ENCODE data around the gene COL2A1.

COL2A1 gene

DNA sequence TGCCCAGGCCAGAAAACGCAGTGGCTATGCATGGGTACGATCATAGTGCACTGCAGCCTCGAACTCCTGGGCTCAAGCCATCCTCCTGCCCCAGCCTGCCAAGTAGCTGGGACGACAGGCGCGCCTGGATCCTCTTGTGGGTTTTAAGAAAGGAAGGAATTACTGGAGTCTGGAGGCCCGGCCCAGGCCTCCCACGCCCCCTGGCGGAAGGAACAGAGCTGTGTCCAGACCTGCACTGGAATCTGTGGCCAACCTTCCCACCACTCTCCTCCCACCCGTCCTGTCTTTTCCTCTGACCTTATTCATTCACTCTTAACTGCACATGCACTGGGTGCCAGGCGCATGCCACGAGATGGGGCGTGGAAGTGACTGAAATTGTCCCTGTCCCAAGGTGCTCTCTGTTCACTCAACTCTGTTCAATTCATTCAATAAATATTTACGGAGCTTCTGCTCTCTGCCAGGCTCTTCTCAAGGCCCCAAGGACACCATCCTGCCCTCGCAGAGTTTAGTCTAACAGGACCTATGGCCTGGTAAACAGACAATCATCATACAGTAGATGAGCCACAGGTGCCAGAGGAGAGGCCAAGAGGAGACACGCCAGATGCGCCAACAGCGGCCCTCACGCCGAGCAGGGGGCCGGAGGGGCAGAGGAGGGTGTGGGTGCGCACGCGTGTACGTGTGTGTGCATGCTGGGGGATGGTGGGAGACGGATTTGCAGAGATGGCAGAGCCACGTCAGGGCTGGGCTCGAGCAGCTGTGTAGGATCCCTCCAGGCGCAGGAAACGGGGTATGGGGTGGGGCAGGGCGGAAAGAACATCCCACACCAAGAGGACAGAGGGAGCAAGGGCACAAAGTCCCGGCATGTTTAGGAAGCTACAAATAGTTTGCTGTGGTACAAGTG, 54.6 kb downstream of the COL2A1 start:
- Histone ChIP-seq H3K4me3 (IDR thresholded peaks at IDR 0.05; ENCODE audit: insufficient read depth, low read depth, low read length) (no peak overlapping the region), H3K4me2 (no peak overlapping the region; the same call in 1 of the 2 replicates), H2AFZ (ENCODE audit: low read depth) (peak overlapping the region; percentile 58)

DNA sequence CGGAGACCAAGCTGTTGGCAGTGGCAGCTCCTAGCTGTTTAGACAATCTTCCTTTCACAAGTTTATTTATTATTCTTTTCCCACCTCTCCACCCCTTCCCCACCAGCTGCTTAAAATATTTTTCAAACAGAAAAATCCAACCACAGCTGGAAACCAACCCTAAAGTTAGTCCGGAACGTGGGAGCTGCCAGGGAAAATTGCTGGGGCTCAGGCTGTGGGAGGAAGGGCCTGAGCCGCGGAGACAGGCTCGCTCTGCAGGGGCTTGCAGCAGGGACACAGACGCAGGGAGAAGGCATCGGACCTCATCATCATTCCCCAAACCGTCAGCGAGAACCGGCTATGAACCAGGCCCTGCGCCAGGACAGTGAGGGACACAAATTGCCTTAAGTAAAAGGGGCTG, 56.9 kb downstream of the COL2A1 start:
- no peak overlapping the region for H3K27ac ChIP-seq
- TF ChIP-seq, protein P1, sequence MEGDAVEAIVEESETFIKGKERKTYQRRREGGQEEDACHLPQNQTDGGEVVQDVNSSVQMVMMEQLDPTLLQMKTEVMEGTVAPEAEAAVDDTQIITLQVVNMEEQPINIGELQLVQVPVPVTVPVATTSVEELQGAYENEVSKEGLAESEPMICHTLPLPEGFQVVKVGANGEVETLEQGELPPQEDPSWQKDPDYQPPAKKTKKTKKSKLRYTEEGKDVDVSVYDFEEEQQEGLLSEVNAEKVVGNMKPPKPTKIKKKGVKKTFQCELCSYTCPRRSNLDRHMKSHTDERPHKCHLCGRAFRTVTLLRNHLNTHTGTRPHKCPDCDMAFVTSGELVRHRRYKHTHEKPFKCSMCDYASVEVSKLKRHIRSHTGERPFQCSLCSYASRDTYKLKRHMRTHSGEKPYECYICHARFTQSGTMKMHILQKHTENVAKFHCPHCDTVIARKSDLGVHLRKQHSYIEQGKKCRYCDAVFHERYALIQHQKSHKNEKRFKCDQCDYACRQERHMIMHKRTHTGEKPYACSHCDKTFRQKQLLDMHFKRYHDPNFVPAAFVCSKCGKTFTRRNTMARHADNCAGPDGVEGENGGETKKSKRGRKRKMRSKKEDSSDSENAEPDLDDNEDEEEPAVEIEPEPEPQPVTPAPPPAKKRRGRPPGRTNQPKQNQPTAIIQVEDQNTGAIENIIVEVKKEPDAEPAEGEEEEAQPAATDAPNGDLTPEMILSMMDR (conservative IDR thresholded peaks at IDR 0.05; ENCODE audit: low read depth, low read length): no peak
- H3K79me2 ChIP-seq (ENCODE audit: insufficient read depth, low read depth): no peaks in the 10 kb centered on the region
- H3K4me1 ChIP-seq (ENCODE audit: low read depth, poor library complexity, severe bottlenecking): peaks cover 8% of the 10 kb centered on the region
- H3K4me2 ChIP-seq: no peak overlapping the region
- no peaks in the 10 kb centered on the region for H3K36me3 ChIP-seq (ENCODE audit: insufficient read depth)
- H2AFZ ChIP-seq (ENCODE audit: low read depth): no peak overlapping the region
- no peaks in the 10 kb centered on the region for H3K27me3 ChIP-seq (ENCODE audit: insufficient read depth, low read depth)
- H3K9ac ChIP-seq: no peak overlapping the region
- no peak overlapping the region for H3K4me3 ChIP-seq (IDR thresholded peaks at IDR 0.05; ENCODE audit: insufficient read depth, low read depth, low read length)
- no peaks in the 10 kb centered on the region for H4K20me1 ChIP-seq (ENCODE audit: insufficient read depth)

More for the DNA sequence above, 54.6 kb downstream of the COL2A1 start:
- TF ChIP-seq, protein P1 (conservative IDR thresholded peaks at IDR 0.05; ENCODE audit: low read depth, low read length): peak; percentile 94
- H3K79me2 ChIP-seq (ENCODE audit: insufficient read depth, low read depth): no peaks in the 10 kb centered on the region
- peaks cover 8% of the 10 kb centered on the region for H3K4me1 ChIP-seq (ENCODE audit: low read depth, poor library complexity, severe bottlenecking)
- no peak overlapping the region for H3K27ac ChIP-seq
- no peaks in the 10 kb centered on the region for H4K20me1 ChIP-seq (ENCODE audit: insufficient read depth)
- no peaks in the 10 kb centered on the region for H3K27me3 ChIP-seq (ENCODE audit: insufficient read depth, low read depth)
- H3K36me3 ChIP-seq (ENCODE audit: insufficient read depth): no peaks in the 10 kb centered on the region
- H3K9ac ChIP-seq: no peak overlapping the region

DNA sequence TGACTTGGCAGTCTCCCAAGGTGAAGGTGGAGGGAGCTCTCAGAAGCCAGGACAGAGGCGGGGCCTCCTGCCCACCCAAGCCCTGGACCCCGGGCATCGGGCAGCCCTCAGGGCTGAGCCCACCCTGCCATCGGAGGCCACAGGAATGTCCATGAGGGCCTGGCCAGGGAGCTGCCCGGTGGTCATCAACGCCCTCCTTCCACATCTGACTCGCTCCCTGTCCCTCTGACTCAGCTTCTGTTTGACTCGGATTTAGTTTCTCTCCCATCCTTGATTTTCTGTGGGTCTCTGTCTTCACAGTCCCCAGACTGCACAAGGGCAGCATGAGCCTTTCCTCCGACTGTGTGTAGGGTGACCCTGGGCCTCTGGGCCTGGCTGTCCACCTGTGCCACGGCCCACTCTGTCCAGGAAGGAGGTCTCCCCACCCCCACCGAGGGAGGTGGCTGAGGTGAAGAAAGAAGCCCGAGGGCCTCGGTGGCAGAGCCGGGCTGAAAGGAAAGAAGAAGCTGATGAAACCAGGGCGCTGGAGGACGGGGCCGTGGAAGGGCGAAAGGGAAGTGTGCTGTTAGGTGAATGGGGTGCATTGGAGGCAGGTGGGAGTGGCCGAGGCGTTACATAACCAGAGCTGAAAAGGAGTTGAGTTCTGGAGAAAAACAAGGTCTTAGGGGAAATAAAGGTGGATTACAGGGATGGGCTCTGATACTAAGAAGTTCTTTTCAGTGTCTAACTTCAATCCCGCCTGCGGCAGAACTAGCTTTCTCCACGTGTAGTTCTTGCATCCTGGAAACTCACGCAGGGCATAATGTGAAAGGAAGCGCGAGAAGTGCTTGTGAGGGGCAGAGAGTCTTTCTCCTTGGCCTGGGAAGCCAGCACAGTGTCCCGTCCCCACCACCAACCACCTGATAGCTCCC, 57.6 kb downstream of the COL2A1 start:
- Histone ChIP-seq H3K4me1 (ENCODE audit: low read depth, poor library complexity, severe bottlenecking) (peaks cover 8% of the 10 kb centered on the region), H3K4me2 (no peak overlapping the region), H3K9ac (no peak overlapping the region), H4K20me1 (ENCODE audit: insufficient read depth) (no peaks in the 10 kb centered on the region), H3K27me3 (ENCODE audit: insufficient read depth, low read depth) (no peaks in the 10 kb centered on the region), H3K36me3 (ENCODE audit: insufficient read depth) (no peaks in the 10 kb centered on the region), H3K4me3 (IDR thresholded peaks at IDR 0.05; ENCODE audit: insufficient read depth, low read depth, low read length) (no peak overlapping the region), H3K27ac (no peak overlapping the region), H2AFZ (ENCODE audit: low read depth) (no peak overlapping the region), H3K79me2 (ENCODE audit: insufficient read depth, low read depth) (no peaks in the 10 kb centered on the region)
- TF ChIP-seq, protein P1 (conservative IDR thresholded peaks at IDR 0.05; ENCODE audit: low read depth, low read length): no peak

DNA sequence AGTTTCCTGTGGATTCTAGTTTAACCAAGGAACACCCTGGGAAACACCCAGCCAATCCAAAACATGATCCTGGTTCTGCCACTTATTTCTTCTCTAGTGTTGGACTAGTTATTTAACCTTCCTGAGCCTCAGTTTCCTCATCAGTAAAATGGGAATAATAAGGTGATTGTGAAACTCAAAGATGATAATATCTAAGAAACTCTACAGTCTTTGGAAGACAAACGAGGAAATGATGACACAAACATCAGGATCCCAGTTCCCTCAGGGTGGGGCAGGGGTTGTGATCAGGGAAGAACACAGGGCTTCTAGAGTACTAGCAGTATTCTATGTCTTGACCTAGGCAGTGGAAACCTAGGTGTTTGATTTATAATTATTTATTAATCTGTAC, 58.9 kb downstream of the COL2A1 start:
- Histone ChIP-seq H4K20me1 (ENCODE audit: insufficient read depth) (no peaks in the 10 kb centered on the region), H3K4me2 (no peak overlapping the region), H3K4me1 (ENCODE audit: low read depth, poor library complexity, severe bottlenecking) (peaks cover 8% of the 10 kb centered on the region), H3K79me2 (ENCODE audit: insufficient read depth, low read depth) (no peaks in the 10 kb centered on the region), H3K4me3 (IDR thresholded peaks at IDR 0.05; ENCODE audit: insufficient read depth, low read depth, low read length) (no peak overlapping the region), H3K27ac (no peak overlapping the region), H3K9ac (no peak overlapping the region), H3K36me3 (ENCODE audit: insufficient read depth) (no peaks in the 10 kb centered on the region), H3K27me3 (ENCODE audit: insufficient read depth, low read depth) (no peaks in the 10 kb centered on the region), H2AFZ (ENCODE audit: low read depth) (no peak overlapping the region)
- TF ChIP-seq, protein P1 (conservative IDR thresholded peaks at IDR 0.05; ENCODE audit: low read depth, low read length): no peak
